OCI-LY7 (cell line): ENCODE results near the gene TMEM39B. TPM values are rescaled to one million over a fixed set of nuclear protein-coding genes. Genes with fewer than 3 reads are reported as not detected.
"Not testable (repeated sequence)": the region's sequence is repeated elsewhere in the genome, so short reads cannot be mapped to it uniquely, and the experiment has no call there.

Experiments
- BruUV-seq: library from RNA; stranded (reverse); fragments of 400-500 nt; replicated peaks from 2 replicates; lab custom pipeline; 2021; lab: Mats Ljungman, UMichigan
- CTCF ChIA-PET: fragments of 300-600 bp; sonication (Branson Sonifier 250); formaldehyde crosslinking; loops from one replicate; lab custom pipeline; 2022; ENCODE audit warnings: antibody characterized with exemption; ENCODE audit not compliant: unreplicated experiment; lab: Charles Lee
- POLR2A ChIA-PET: fragments of 300-600 bp; sonication (Branson Sonifier 250); formaldehyde crosslinking; loops from one replicate; lab custom pipeline; 2022; ENCODE audit warnings: antibody characterized with exemption; lab: Charles Lee
- DNase-seq: peaks from one replicate; pipeline ENCODE4 v3.0.0-alpha.2; 2015; ENCODE audit warnings: low spot score
- H2AFZ ChIP-seq: fragments of 200-600 bp; sonication (generic), shearing (Covaris generic); 2 replicates; pipeline ENCODE4 v1.6.1; 2014; ENCODE audit warnings: mild to moderate bottlenecking, antibody characterized with exemption, low read length, moderate library complexity
- H3K27ac ChIP-seq: fragments of 200-600 bp; sonication (generic); 2 replicates; pipeline ENCODE4 v1.5.1; 2014; ENCODE audit warnings: mixed run types, low read depth, mild to moderate bottlenecking, moderate library complexity, low read length, inconsistent platforms; ENCODE audit not compliant: poor library complexity, severe bottlenecking
- H3K36me3 ChIP-seq: fragments of 200-600 bp; sonication (generic); 2 replicates; pipeline ENCODE4 v1.6.1; 2014; ENCODE audit warnings: mild to moderate bottlenecking, antibody characterized with exemption, low read length, moderate library complexity, mixed read lengths; ENCODE audit not compliant: insufficient read depth
- H3K4me1 ChIP-seq: fragments of 200-600 bp; sonication (generic); 2 replicates; pipeline ENCODE4 v1.5.1; 2014; ENCODE audit warnings: mild to moderate bottlenecking, low read length; ENCODE audit not compliant: insufficient read depth, poor library complexity, severe bottlenecking
- H3K4me2 ChIP-seq: fragments of 200-600 bp; sonication (generic); 2 replicates; pipeline ENCODE4 v1.6.1; 2014; ENCODE audit warnings: mild to moderate bottlenecking, low read length
- H3K4me3 ChIP-seq: fragments of 200-600 bp; sonication (generic); 2 replicates; pipeline ENCODE4 v1.5.1; 2014; ENCODE audit warnings: mild to moderate bottlenecking, low read depth, low read length; ENCODE audit not compliant: poor library complexity, severe bottlenecking
- H3K79me2 ChIP-seq: fragments of 200-600 bp; sonication (generic); 2 replicates; pipeline ENCODE4 v1.6.1; 2016; ENCODE audit warnings: low read depth, mild to moderate bottlenecking, low read length, moderate library complexity, mixed read lengths; ENCODE audit not compliant: insufficient read depth
- H3K9me2 ChIP-seq: fragments of 200-600 bp; sonication (generic); 2 replicates; pipeline ENCODE4 v1.6.1; 2016; ENCODE audit warnings: mild to moderate bottlenecking, low read length, mixed read lengths; ENCODE audit not compliant: insufficient read depth
- H3K9me3 ChIP-seq: fragments of 200-600 bp; sonication (generic); 2 replicates; pipeline ENCODE4 v1.6.1; 2014; ENCODE audit warnings: mild to moderate bottlenecking, mixed run types, low read length, mixed read lengths
- H4K20me1 ChIP-seq: fragments of 200-600 bp; sonication (generic); 2 replicates; pipeline ENCODE4 v1.6.1; 2014; ENCODE audit warnings: mild to moderate bottlenecking, antibody characterized with exemption, low read length, moderate library complexity, mixed read lengths; ENCODE audit not compliant: insufficient read depth
- EZH2phosphoT487 ChIP-seq: fragments of 200-600 bp; sonication (generic); IDR thresholded peaks from 2 replicates; pipeline ENCODE4 v1.6.1; 2018; ENCODE audit warnings: low read depth, borderline replicate concordance, mild to moderate bottlenecking, mixed run types, antibody characterized with exemption, low read length, moderate library complexity, mixed read lengths
- intact Hi-C: fragments of 100-400 bp; cut with micrococcal nuclease; formaldehyde crosslinking; loops from one replicate; pipeline ENCODE4 v1.10.0; 2022; ENCODE audit not compliant: unreplicated experiment
- total RNA-seq, 2 experiments: library from RNA; depleted of rRNA in 1 of 2; stranded (reverse); fragments of >200 nt in 1 of 2; shearing (Covaris generic) in 1 of 2; gene quantifications; 2 replicates each; pipeline ENCODE4 v1.2.3, GENCODE V29; 2014 to 2022
- TF ChIP-seq, protein P1 (sequence below): fragments of 200-600 bp; sonication (generic); conservative IDR thresholded peaks from 2 replicates; pipeline ENCODE4 v1.5.1; 2014; ENCODE audit warnings: mild to moderate bottlenecking, antibody characterized with exemption, low read length, moderate library complexity, mixed read lengths

Gene TMEM39B
- total RNA-seq, 2 experiments from 2014 or later, result 11.3 to 35.9 TPM

DNA sequence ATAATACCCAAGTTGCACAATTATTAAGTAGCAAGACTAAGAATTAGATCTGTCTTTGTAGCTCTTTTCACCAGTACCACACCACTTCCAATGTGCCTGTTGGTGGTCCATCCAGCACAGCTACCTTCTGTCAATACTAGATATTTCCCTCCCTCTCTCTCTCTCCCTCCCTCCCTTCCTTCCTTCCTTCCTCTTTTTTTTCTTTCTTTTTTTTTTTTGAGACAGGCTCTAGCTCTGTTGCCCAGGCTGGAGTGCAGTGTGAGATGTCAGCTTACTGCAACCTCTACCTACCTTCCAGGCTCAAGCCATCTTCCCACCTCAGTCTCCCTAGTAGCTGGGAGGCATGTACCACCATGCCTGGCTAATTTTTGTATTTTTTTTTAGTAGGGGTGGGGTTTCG lies 56.2 kb downstream of the TMEM39B start:
- TF ChIP-seq, protein P1, sequence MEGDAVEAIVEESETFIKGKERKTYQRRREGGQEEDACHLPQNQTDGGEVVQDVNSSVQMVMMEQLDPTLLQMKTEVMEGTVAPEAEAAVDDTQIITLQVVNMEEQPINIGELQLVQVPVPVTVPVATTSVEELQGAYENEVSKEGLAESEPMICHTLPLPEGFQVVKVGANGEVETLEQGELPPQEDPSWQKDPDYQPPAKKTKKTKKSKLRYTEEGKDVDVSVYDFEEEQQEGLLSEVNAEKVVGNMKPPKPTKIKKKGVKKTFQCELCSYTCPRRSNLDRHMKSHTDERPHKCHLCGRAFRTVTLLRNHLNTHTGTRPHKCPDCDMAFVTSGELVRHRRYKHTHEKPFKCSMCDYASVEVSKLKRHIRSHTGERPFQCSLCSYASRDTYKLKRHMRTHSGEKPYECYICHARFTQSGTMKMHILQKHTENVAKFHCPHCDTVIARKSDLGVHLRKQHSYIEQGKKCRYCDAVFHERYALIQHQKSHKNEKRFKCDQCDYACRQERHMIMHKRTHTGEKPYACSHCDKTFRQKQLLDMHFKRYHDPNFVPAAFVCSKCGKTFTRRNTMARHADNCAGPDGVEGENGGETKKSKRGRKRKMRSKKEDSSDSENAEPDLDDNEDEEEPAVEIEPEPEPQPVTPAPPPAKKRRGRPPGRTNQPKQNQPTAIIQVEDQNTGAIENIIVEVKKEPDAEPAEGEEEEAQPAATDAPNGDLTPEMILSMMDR, result no peak
- no peak for TF ChIP-seq EZH2phosphoT487
- H3K4me2 ChIP-seq, result no peak overlapping the region
- H3K4me1 ChIP-seq, result peaks cover 7% of the 10 kb centered on the region
- POLR2A ChIA-PET, result interaction anchor here (0.5 to 1.6 kb wide), 4 partner anchors 16 to 137 kb away, joined by 3 to 6 read pairs (median 4); no protein-coding TSS in a partner anchor
- no peak overlapping the region for H2AFZ ChIP-seq
- no peaks in the 10 kb centered on the region for H3K9me2 ChIP-seq
- peaks cover 43% of the 10 kb centered on the region for H3K36me3 ChIP-seq
- intact Hi-C loops, result no loop called here
- no peak overlapping the region for H3K27ac ChIP-seq
- CTCF ChIA-PET, result interaction anchor here (1.4 kb wide), 1 partner anchor 18 kb away, joined by 5 read pairs; no protein-coding TSS in a partner anchor
- no TSS peak for BruUV-seq
- DNase-seq, result no peak
- H4K20me1 ChIP-seq, result peaks cover 5% of the 10 kb centered on the region
- no peaks in the 10 kb centered on the region for H3K9me3 ChIP-seq
- peaks cover 72% of the 10 kb centered on the region for H3K79me2 ChIP-seq
- no peak overlapping the region for H3K4me3 ChIP-seq

- POLR2A ChIA-PET, result interaction anchor here (0.6 kb wide), 1 partner anchor 8 kb away, joined by 4 read pairs; no protein-coding TSS in a partner anchor
- CTCF ChIA-PET, result not testable (repeated sequence)
These were observed 61.2 kb downstream of the TMEM39B start for GRCh38 chr1:32133950-32134280.

DNA sequence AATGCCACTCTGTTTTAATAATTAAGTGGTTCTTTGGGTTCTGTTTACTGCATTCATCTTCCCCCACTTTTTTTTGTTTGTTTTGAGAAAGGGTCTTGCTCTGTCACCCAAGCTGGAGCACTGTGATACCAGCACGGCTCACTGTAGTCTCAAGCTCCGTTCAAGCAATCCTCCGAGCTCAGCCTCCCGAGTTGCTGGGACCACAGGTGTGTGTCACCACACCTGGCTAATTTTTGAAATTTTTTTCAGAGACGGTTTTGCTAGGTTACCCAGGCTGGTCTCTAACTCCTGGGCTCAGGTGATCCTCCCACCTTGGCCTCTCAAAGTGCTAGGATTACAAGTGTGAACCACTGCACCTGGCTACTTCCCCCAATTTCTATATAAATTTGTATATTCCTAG lies 64.4 kb downstream of the TMEM39B start:
- no TSS peak for BruUV-seq
- intact Hi-C loops, result no loop called here
- Histone ChIP-seq H3K9me3 (no peaks in the 10 kb centered on the region), H3K9me2 (no peaks in the 10 kb centered on the region), H3K36me3 (peaks cover 27% of the 10 kb centered on the region), H3K79me2 (peaks cover 66% of the 10 kb centered on the region), H4K20me1 (peaks cover 7% of the 10 kb centered on the region; the same call in 1 of the 2 replicates), H3K27ac (no peak overlapping the region), H3K4me1 (no peaks in the 10 kb centered on the region), H3K4me3 (no peak overlapping the region), H2AFZ (no peak overlapping the region), H3K4me2 (no peak overlapping the region)
- DNase-seq, result no peak
- ChIA-PET CTCF (no interaction called here), POLR2A (no interaction called here)
- no peak for TF ChIP-seq EZH2phosphoT487
- TF ChIP-seq, protein P1, result no peak

More at GRCh38 chr1:32133950-32134280, 61.2 kb downstream of the TMEM39B start:
- H3K4me1 ChIP-seq, H3K9me3 ChIP-seq, H3K27ac ChIP-seq, H3K4me3 ChIP-seq, BruUV-seq, H2AFZ ChIP-seq, H4K20me1 ChIP-seq, H3K4me2 ChIP-seq, H3K9me2 ChIP-seq, DNase-seq, intact Hi-C loops: not testable (repeated sequence)
- peaks cover 71% of the 10 kb centered on the region for H3K79me2 ChIP-seq
- H3K36me3 ChIP-seq, result peaks cover 41% of the 10 kb centered on the region
